ENCODE measurements around the gene CLDN15.
A peak's percentile ranks its signal among the peaks of the same experiment; 100 is the strongest.

Gene CLDN15

GRCh38 chr7:101225650-101226049 is 12.0 kb downstream of the CLDN15 start:
- no peak for TF ChIP-seq CTCF (IDR thresholded peaks at IDR 0.05; ENCODE audit: extremely low read depth, missing control alignments)
- DNase-seq (ENCODE audit: low spot score): no peak

DNA sequence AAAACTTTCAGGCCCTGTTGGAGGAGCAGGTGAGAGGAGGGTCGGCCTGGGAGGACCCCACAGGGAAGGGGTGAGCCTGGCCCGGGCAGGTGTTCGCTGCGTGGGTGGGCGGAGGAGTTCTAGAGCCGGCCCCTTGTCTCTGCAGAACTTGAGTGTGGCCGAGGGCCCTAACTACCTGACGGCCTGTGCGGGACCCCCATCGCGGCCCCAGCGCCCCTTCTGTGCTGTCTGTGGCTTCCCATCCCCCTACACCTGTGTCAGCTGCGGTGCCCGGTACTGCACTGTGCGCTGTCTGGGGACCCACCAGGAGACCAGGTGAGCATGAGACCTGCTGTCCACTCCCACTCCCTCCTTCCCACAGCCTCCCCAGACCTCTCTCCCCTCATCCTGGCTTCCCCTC is 14.1 kb downstream of the CLDN15 start:
- DNase-seq (ENCODE audit: low spot score): no peak
- TF ChIP-seq CTCF (IDR thresholded peaks at IDR 0.05; ENCODE audit: extremely low read depth, missing control alignments): no peak

- TF ChIP-seq CTCF (IDR thresholded peaks at IDR 0.05; ENCODE audit: extremely low read depth, missing control alignments): no peak
- DNase-seq (ENCODE audit: low spot score): no peak
Observed at GRCh38 chr7:101222275-101222830, 15.2 kb downstream of the CLDN15 start.

DNA sequence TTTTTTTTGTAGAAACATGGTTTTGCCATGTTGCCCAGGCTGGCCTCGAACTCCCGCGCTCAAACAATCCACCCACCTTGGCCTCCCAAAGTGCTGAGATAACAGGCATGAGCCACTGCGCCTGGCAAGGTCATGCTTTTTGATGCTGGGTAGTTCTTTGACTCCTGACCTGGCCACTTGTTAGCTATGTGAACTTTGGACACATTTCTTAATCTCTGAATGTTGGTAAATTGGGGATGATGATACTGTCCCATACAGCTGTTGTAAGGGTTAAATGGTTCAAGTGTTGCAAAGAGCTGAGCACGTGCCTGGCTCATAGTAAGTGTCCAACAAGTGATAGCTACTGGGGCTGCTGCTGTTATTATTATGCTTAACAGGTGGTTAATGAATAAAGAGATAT is 17.3 kb downstream of the CLDN15 start:
- TF ChIP-seq CTCF (IDR thresholded peaks at IDR 0.05; ENCODE audit: extremely low read depth, missing control alignments): no peak
- no peak for DNase-seq (ENCODE audit: low spot score)

GRCh38 chr7:101218236-101219125 is 19.1 kb downstream of the CLDN15 start:
- TF ChIP-seq CTCF (IDR thresholded peaks at IDR 0.05; ENCODE audit: extremely low read depth, missing control alignments): no peak
- DNase-seq (ENCODE audit: low spot score): no peak

GRCh38 chr7:101217388-101218235 is 20.0 kb downstream of the CLDN15 start, which contains the start of the genes PLOD3 and ZNHIT1:
Gene PLOD3 (minus strand): TSS chr7:101217581. CDS start chr7:101217274, 307 bp downstream.
Gene ZNHIT1 (plus strand): TSS chr7:101218165. CDS start chr7:101218196, 31 bp downstream.
- DNase-seq (ENCODE audit: low spot score): peak; percentile 99
- no peak for TF ChIP-seq CTCF (IDR thresholded peaks at IDR 0.05; ENCODE audit: extremely low read depth, missing control alignments)

Measured in GM20000 (cell line).